ENCODE data around the gene PBX1. TPM values are rescaled to one million over a fixed set of nuclear protein-coding genes. Genes with fewer than 3 reads are reported as not detected.

Gene PBX1
- total and polyA plus RNA-seq, 10 of the 15 experiments (the other 5 are each of a cell fraction or from before 2014, with no cell fraction given) = 0.05 to 0.28 (median 0.11) TPM; not detected in 5

DNA sequence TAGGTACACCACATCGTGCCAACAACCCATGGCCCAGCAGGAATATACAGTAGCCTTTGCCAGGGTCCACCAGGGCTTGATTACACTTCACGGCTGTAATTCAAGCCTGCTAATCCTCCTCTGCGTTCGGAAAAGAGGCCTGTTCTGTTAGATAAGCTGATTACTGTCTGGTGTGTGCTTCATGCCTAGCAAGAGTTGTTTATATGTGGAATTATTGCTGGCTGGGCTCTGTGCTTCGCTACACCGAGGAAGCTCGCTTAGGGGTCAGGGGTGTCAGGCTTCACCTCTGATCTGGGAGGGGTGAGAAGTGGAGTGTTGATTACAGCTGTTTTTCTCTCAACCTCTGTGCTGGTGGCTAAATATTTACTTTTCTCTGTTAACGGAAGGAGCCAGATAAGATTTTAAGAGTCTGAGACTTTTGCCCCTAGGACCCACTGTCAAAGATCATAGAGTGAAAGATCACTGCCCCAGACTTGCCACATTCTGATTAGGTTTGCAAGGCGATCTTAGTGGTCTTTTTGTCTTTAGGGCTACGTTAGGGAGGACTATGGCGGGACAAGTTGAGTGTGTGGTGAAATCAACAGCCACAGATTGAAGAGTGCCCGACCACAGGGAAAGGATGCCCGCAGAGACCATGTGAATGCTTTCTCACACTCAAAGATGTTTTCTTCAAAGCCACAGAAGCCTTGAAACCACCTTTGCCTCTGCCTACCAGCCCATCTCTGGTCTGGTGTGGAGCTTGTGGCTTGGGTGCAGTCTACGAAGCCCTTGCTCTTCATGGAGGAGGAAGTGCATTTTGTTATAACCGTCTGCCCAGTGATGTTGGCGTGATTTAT, 216.1 kb downstream of the PBX1 start:
- H3K36me3 ChIP-seq (ENCODE audit: control insufficient read depth in 2 of 2, insufficient read depth in 2 of 2, low read length in 1 of 2) = no peaks in the 10 kb centered on the region
- BruUV-seq (replicated peaks) = no TSS peak
- no peaks in the 10 kb centered on the region for H3K27me3 ChIP-seq (replicated peaks in 1 of 2; ENCODE audit: control insufficient read depth in 2 of 2, insufficient read depth in 2 of 2, low read length in 1 of 2)
- in situ Hi-C loops (cut with MboI) = no loop called here
- ChIA-PET RAD21 (ENCODE audit: unreplicated experiment) (interaction anchor here (0.7 kb wide), 1 partner anchor 123 kb away, joined by 3 read pairs; no protein-coding TSS in a partner anchor), SMC1A (ENCODE audit: uncharacterized antibody, unreplicated experiment) (no interaction called here), POLR2A (no interaction called here), CTCF (no interaction called here)
- DNase-seq (ENCODE audit: low read depth, low spot score) (no peak), ATAC-seq (no peak), FAIRE-seq (no peak)
- no peaks in the 10 kb centered on the region for H3K79me2 ChIP-seq (ENCODE audit: control insufficient read depth, insufficient read depth, low read length)
- intact Hi-C loops (cut with micrococcal nuclease; ENCODE audit: unreplicated experiment) = loop anchor here (5.0 kb wide), 1 partner anchor 113 kb away; no protein-coding TSS in a partner anchor
- no peaks in the 10 kb centered on the region for H4K20me1 ChIP-seq (ENCODE audit: control insufficient read depth, insufficient read depth)
- H3K4me1 ChIP-seq (ENCODE audit: control insufficient read depth, insufficient read depth, low read length) = no peaks in the 10 kb centered on the region
- H2AFZ ChIP-seq (ENCODE audit: control insufficient read depth, low read depth, low read length) = no peak overlapping the region
- H3K4me2 ChIP-seq (ENCODE audit: control insufficient read depth, insufficient read depth) = no peak overlapping the region
- H3K9me3 ChIP-seq (replicated peaks; ENCODE audit: control insufficient read depth, insufficient read depth, low read length) = no peaks in the 10 kb centered on the region
- TF ChIP-seq LARP7 (IDR thresholded peaks at IDR 0.05) = no peak
- TF ChIP-seq, protein P1, sequence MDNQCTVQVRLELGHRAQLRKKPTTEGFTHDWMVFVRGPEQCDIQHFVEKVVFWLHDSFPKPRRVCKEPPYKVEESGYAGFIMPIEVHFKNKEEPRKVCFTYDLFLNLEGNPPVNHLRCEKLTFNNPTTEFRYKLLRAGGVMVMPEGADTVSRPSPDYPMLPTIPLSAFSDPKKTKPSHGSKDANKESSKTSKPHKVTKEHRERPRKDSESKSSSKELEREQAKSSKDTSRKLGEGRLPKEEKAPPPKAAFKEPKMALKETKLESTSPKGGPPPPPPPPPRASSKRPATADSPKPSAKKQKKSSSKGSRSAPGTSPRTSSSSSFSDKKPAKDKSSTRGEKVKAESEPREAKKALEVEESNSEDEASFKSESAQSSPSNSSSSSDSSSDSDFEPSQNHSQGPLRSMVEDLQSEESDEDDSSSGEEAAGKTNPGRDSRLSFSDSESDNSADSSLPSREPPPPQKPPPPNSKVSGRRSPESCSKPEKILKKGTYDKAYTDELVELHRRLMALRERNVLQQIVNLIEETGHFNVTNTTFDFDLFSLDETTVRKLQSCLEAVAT (IDR thresholded peaks at IDR 0.05) = no peak
- TF ChIP-seq, protein P2, sequence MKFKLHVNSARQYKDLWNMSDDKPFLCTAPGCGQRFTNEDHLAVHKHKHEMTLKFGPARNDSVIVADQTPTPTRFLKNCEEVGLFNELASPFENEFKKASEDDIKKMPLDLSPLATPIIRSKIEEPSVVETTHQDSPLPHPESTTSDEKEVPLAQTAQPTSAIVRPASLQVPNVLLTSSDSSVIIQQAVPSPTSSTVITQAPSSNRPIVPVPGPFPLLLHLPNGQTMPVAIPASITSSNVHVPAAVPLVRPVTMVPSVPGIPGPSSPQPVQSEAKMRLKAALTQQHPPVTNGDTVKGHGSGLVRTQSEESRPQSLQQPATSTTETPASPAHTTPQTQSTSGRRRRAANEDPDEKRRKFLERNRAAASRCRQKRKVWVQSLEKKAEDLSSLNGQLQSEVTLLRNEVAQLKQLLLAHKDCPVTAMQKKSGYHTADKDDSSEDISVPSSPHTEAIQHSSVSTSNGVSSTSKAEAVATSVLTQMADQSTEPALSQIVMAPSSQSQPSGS (IDR thresholded peaks at IDR 0.05; ENCODE audit: low read length) = no peak
- TF ChIP-seq ASH2L (IDR thresholded peaks at IDR 0.05; ENCODE audit: borderline replicate concordance, low read depth) = no peak
- TF ChIP-seq RCOR1 (conservative IDR thresholded peaks at IDR 0.05; ENCODE audit: low read depth, low read length) = no peak
- no peak for TF ChIP-seq IKZF1 (conservative IDR thresholded peaks at IDR 0.05)
- TF ChIP-seq MYB (IDR thresholded peaks at IDR 0.05; ENCODE audit: borderline replicate concordance, low read depth, low read length) = no peak
- TF ChIP-seq GATAD2B (conservative IDR thresholded peaks at IDR 0.05; ENCODE audit: low read depth) = no peak
- TF ChIP-seq, protein P3, sequence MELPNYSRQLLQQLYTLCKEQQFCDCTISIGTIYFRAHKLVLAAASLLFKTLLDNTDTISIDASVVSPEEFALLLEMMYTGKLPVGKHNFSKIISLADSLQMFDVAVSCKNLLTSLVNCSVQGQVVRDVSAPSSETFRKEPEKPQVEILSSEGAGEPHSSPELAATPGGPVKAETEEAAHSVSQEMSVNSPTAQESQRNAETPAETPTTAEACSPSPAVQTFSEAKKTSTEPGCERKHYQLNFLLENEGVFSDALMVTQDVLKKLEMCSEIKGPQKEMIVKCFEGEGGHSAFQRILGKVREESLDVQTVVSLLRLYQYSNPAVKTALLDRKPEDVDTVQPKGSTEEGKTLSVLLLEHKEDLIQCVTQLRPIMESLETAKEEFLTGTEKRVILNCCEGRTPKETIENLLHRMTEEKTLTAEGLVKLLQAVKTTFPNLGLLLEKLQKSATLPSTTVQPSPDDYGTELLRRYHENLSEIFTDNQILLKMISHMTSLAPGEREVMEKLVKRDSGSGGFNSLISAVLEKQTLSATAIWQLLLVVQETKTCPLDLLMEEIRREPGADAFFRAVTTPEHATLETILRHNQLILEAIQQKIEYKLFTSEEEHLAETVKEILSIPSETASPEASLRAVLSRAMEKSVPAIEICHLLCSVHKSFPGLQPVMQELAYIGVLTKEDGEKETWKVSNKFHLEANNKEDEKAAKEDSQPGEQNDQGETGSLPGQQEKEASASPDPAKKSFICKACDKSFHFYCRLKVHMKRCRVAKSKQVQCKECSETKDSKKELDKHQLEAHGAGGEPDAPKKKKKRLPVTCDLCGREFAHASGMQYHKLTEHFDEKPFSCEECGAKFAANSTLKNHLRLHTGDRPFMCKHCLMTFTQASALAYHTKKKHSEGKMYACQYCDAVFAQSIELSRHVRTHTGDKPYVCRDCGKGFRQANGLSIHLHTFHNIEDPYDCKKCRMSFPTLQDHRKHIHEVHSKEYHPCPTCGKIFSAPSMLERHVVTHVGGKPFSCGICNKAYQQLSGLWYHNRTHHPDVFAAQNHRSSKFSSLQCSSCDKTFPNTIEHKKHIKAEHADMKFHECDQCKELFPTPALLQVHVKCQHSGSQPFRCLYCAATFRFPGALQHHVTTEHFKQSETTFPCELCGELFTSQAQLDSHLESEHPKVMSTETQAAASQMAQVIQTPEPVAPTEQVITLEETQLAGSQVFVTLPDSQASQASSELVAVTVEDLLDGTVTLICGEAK (IDR thresholded peaks at IDR 0.05; ENCODE audit: borderline replicate concordance) = no peak
- TF ChIP-seq SMAD1 (IDR thresholded peaks at IDR 0.05; ENCODE audit: low read depth, partially characterized antibody) = no peak
- no peak for TF ChIP-seq PAX8 (IDR thresholded peaks at IDR 0.05)
- no peak for TF ChIP-seq ZZZ3 (IDR thresholded peaks at IDR 0.05; ENCODE audit: control insufficient read depth, insufficient read length, low read depth)
- TF ChIP-seq TCF7 (IDR thresholded peaks at IDR 0.05; ENCODE audit: borderline replicate concordance) = no peak
- TF ChIP-seq MTA3 (IDR thresholded peaks at IDR 0.05; ENCODE audit: borderline replicate concordance, low read length) = no peak
- TF ChIP-seq, protein P4, sequence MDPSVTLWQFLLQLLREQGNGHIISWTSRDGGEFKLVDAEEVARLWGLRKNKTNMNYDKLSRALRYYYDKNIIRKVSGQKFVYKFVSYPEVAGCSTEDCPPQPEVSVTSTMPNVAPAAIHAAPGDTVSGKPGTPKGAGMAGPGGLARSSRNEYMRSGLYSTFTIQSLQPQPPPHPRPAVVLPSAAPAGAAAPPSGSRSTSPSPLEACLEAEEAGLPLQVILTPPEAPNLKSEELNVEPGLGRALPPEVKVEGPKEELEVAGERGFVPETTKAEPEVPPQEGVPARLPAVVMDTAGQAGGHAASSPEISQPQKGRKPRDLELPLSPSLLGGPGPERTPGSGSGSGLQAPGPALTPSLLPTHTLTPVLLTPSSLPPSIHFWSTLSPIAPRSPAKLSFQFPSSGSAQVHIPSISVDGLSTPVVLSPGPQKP (IDR thresholded peaks at IDR 0.05; ENCODE audit: low read depth, low read length) = no peak
- TF ChIP-seq CBX5 (IDR thresholded peaks at IDR 0.05; ENCODE audit: low read depth) = no peak
- no peak for TF ChIP-seq HDGF (IDR thresholded peaks at IDR 0.05)
- H3K27ac ChIP-seq (ENCODE audit: control insufficient read depth, insufficient read depth) = no peak overlapping the region
- WGBS (ENCODE audit: insufficient coverage, insufficient replicate concordance, low lambda C conversion rate, missing lambda C conversion rate) = 43% methylated on average over 16 of the region's 16 CpGs
- H3K4me3 ChIP-seq = no peak overlapping the region
- no peak overlapping the region for H3K9ac ChIP-seq (ENCODE audit: control insufficient read depth, insufficient read depth, low read length)
